GM23248 (cell line): ENCODE data around the gene CCT2. TPM values are rescaled to one million over a fixed set of nuclear protein-coding genes. Genes with fewer than 3 reads are reported as not detected.

ENCODE experiments used
- DNase-seq: peaks from one replicate; pipeline ENCODE4 v3.0.0-alpha.2; 2015
- H2AFZ ChIP-seq: fragments of 200-600 bp; sonication (generic); 2 replicates; pipeline ENCODE4 v1.6.1; 2016; ENCODE audit warnings: antibody characterized with exemption
- H3F3A ChIP-seq: fragments of 200-600 bp; sonication (generic); 2 replicates; pipeline ENCODE4 v1.6.1; 2016; ENCODE audit warnings: mild to moderate bottlenecking, antibody characterized with exemption, mixed run types; ENCODE audit not compliant: insufficient read depth
- H3K27ac ChIP-seq: fragments of 200-600 bp; sonication (generic); 2 replicates; pipeline ENCODE4 v1.5.1; 2016; ENCODE audit warnings: mild to moderate bottlenecking
- H3K27me3 ChIP-seq: fragments of 200-600 bp; sonication (generic); replicated peaks from 2 replicates; pipeline ENCODE4 v1.6.1; 2016; ENCODE audit warnings: mild to moderate bottlenecking; ENCODE audit not compliant: insufficient read depth
- H3K36me3 ChIP-seq: fragments of 200-600 bp; sonication (generic); 2 replicates; pipeline ENCODE4 v1.6.1; 2016; ENCODE audit warnings: low read depth, mild to moderate bottlenecking
- H3K4me1 ChIP-seq: fragments of 200-600 bp; sonication (generic); 2 replicates; pipeline ENCODE4 v1.6.1; 2016; ENCODE audit warnings: mild to moderate bottlenecking; ENCODE audit not compliant: insufficient read depth
- H3K4me2 ChIP-seq: fragments of 200-600 bp; sonication (generic); one replicate; pipeline ENCODE4 v1.6.1; 2016; ENCODE audit warnings: mild to moderate bottlenecking; ENCODE audit not compliant: unreplicated experiment
- H3K4me3 ChIP-seq: fragments of 200-600 bp; sonication (generic); 2 replicates; pipeline ENCODE4 v1.5.1; 2016; ENCODE audit warnings: mild to moderate bottlenecking
- H3K79me2 ChIP-seq: fragments of 200-600 bp; sonication (generic); 2 replicates; pipeline ENCODE4 v1.6.1; 2016; ENCODE audit warnings: mild to moderate bottlenecking; ENCODE audit not compliant: insufficient read depth
- H3K9ac ChIP-seq: fragments of 200-600 bp; sonication (generic); 2 replicates; pipeline ENCODE4 v1.6.1; 2016; ENCODE audit warnings: mild to moderate bottlenecking
- H3K9me2 ChIP-seq: fragments of 200-600 bp; sonication (generic); 2 replicates; pipeline ENCODE4 v1.6.1; 2016; ENCODE audit warnings: mixed run types, mild to moderate bottlenecking, moderate library complexity; ENCODE audit not compliant: insufficient read depth
- H3K9me3 ChIP-seq: fragments of 200-600 bp; sonication (generic); one replicate; pipeline ENCODE4 v1.6.1; 2017; ENCODE audit warnings: low read depth
- H4K20me1 ChIP-seq: fragments of 200-600 bp; sonication (generic); 2 replicates; pipeline ENCODE4 v1.6.0; 2016; ENCODE audit not compliant: insufficient read depth
- EZH2 ChIP-seq: fragments of 200-600 bp; sonication (generic); IDR thresholded peaks from 2 replicates; pipeline ENCODE4 v1.6.1; 2018; ENCODE audit warnings: antibody characterized with exemption, mild to moderate bottlenecking; ENCODE audit not compliant: insufficient read depth, poor library complexity, severe bottlenecking
- EZH2phosphoT487 ChIP-seq: fragments of 200-600 bp; sonication (generic); IDR thresholded peaks from 2 replicates; pipeline ENCODE4 v1.6.1; 2018; ENCODE audit warnings: antibody characterized with exemption, moderate library complexity, mild to moderate bottlenecking, low read depth; ENCODE audit not compliant: insufficient read depth
- WGBS, 2 experiments: methylation state at CpG; one replicate each; pipeline ENCODE4 v1.1.6; 2015 to 2017; ENCODE audit warnings: low lambda C conversion rate in 2 of 2, low coverage in 1 of 2; ENCODE audit errors: missing lambda C conversion rate in 2 of 2; 5-methylcytosine and 5-hydroxymethylcytosine counted together
- in situ Hi-C: fragments of 300-500 bp; cut with MboI; formaldehyde crosslinking; loops from 2 replicates; pipeline ENCODE4 v1.15.0; 2020
- polyA plus RNA-seq: library from polyadenylated mRNA; unstranded; fragments of >200 nt; fragmentation: Nextera tagmentation; extraction: Ambion mirVana; gene quantifications from 2 replicates; pipeline ENCODE4 v1.2.1, GENCODE V29; 2016
- total RNA-seq: library from RNA; depleted of rRNA; stranded (reverse); fragments of >200 nt; shearing (Covaris generic); gene quantifications from 2 replicates; pipeline ENCODE4 v1.2.3, GENCODE V29; 2014

The CCT2 gene
- total and polyA plus RNA-seq, 2 experiments from 2014 or later: 157 to 171 TPM

- 98 to 100% methylated on average over 2 of the region's 2 CpGs for WGBS, 2 experiments
- Histone ChIP-seq H3K9me3 (no peaks in the 10 kb centered on the region), H3K4me1 (no peaks in the 10 kb centered on the region), H3K4me3 (no peak overlapping the region), H2AFZ (no peak overlapping the region), H4K20me1 (no peaks in the 10 kb centered on the region), H3K79me2 (peaks cover 28% of the 10 kb centered on the region), H3K36me3 (peaks cover 96% of the 10 kb centered on the region), H3K27me3 (no peaks in the 10 kb centered on the region), H3K9ac (no peak overlapping the region), H3K9me2 (no peaks in the 10 kb centered on the region), H3K27ac (no peak overlapping the region), H3K4me2 (no peak overlapping the region), H3F3A (peaks cover 30% of the 10 kb centered on the region; the same call in 1 of the 2 replicates)
- TF ChIP-seq EZH2phosphoT487 (no peak), EZH2 (no peak)
- no peak for DNase-seq
- in situ Hi-C loops: no loop called here
Measured at GRCh38 chr12:69595689-69596088, 10.4 kb downstream of the CCT2 start.

- Histone ChIP-seq H2AFZ (no peak overlapping the region), H3K4me1 (no peaks in the 10 kb centered on the region), H3K9me3 (no peaks in the 10 kb centered on the region), H3K36me3 (peaks cover 96% of the 10 kb centered on the region), H3K79me2 (peaks cover 6% of the 10 kb centered on the region; the same call in 1 of the 2 replicates), H3K27ac (no peak overlapping the region), H3F3A (peaks cover 43% of the 10 kb centered on the region), H3K9me2 (no peaks in the 10 kb centered on the region), H3K4me2 (no peak overlapping the region), H3K27me3 (no peaks in the 10 kb centered on the region), H3K4me3 (no peak overlapping the region), H4K20me1 (no peaks in the 10 kb centered on the region), H3K9ac (no peak overlapping the region)
- no peak for DNase-seq
- TF ChIP-seq EZH2phosphoT487 (no peak), EZH2 (no peak)
- in situ Hi-C loops: no loop called here
- 75% methylated on average over 4 of the region's 4 CpGs for WGBS, 2 experiments
Measured at GRCh38 chr12:69598174-69598753, 13.0 kb downstream of the CCT2 start.

- H3K9me3 ChIP-seq: no peaks in the 10 kb centered on the region
- H3K9me2 ChIP-seq: no peaks in the 10 kb centered on the region
- peaks cover 76% of the 10 kb centered on the region for H3K36me3 ChIP-seq
- no peak overlapping the region for H2AFZ ChIP-seq
- no peak overlapping the region for H3K4me3 ChIP-seq
- no peak for TF ChIP-seq EZH2phosphoT487
- TF ChIP-seq EZH2: no peak
- no peak overlapping the region for H3K4me2 ChIP-seq
- H3K27ac ChIP-seq: no peak overlapping the region
- H4K20me1 ChIP-seq: no peaks in the 10 kb centered on the region
- DNase-seq: no peak
- no peaks in the 10 kb centered on the region for H3K4me1 ChIP-seq
- H3K79me2 ChIP-seq: no peaks in the 10 kb centered on the region
- no peaks in the 10 kb centered on the region for H3K27me3 ChIP-seq
- in situ Hi-C loops: no loop called here
- H3F3A ChIP-seq: peaks cover 40% of the 10 kb centered on the region
- H3K9ac ChIP-seq: no peak overlapping the region
Measured at GRCh38 chr12:69600804-69601203, 15.5 kb downstream of the CCT2 start.

- Histone ChIP-seq H3K36me3 (peaks cover 63% of the 10 kb centered on the region), H3K9me2 (no peaks in the 10 kb centered on the region)
- no peak for DNase-seq
Measured at GRCh38 chr12:69601962-69602685, 16.9 kb downstream of the CCT2 start.

More at GRCh38 chr12:69601962-69602685, 16.9 kb downstream of the CCT2 start:
- H3K4me3 ChIP-seq: no peak overlapping the region
- no peak overlapping the region for H2AFZ ChIP-seq
- no peaks in the 10 kb centered on the region for H3K79me2 ChIP-seq
- H3F3A ChIP-seq: peaks cover 46% of the 10 kb centered on the region
- no peaks in the 10 kb centered on the region for H3K4me1 ChIP-seq
- TF ChIP-seq EZH2: no peak
- no peak for TF ChIP-seq EZH2phosphoT487
- H4K20me1 ChIP-seq: no peaks in the 10 kb centered on the region
- no peak overlapping the region for H3K9ac ChIP-seq
- H3K27ac ChIP-seq: no peak overlapping the region
- H3K4me2 ChIP-seq: no peak overlapping the region
- H3K27me3 ChIP-seq: no peaks in the 10 kb centered on the region
- in situ Hi-C loops: no loop called here
- H3K9me3 ChIP-seq: no peaks in the 10 kb centered on the region
- 91 to 92% methylated on average over 6 of the region's 6 CpGs for WGBS, 2 experiments
